SK-N-SH (cell line): ENCODE measurements around the gene PDE10A.
"Not testable (repeated sequence)": the region's sequence is repeated elsewhere in the genome, so short reads cannot be mapped to it uniquely, and the experiment has no call there.

Source experiments
- POLR2AphosphoS5 ChIP-seq: IDR thresholded peaks from 2 replicates; pipeline ENCODE4 v1.6.1; 2012; ENCODE audit warnings: low read depth, low read length
- USF2 ChIP-seq: fragments of 150-350 bp; IDR thresholded peaks from 2 replicates; pipeline ENCODE4 v1.6.1; 2017; ENCODE audit warnings: antibody characterized with exemption, low read length, low read depth, borderline replicate concordance
- TF ChIP-seq, protein P1 (sequence below): fragments of 200-600 bp; sonication (generic); IDR thresholded peaks from 2 replicates; pipeline ENCODE4 v1.6.1; 2017; ENCODE audit warnings: antibody characterized with exemption, mild to moderate bottlenecking, moderate library complexity

- TF ChIP-seq, protein P1, sequence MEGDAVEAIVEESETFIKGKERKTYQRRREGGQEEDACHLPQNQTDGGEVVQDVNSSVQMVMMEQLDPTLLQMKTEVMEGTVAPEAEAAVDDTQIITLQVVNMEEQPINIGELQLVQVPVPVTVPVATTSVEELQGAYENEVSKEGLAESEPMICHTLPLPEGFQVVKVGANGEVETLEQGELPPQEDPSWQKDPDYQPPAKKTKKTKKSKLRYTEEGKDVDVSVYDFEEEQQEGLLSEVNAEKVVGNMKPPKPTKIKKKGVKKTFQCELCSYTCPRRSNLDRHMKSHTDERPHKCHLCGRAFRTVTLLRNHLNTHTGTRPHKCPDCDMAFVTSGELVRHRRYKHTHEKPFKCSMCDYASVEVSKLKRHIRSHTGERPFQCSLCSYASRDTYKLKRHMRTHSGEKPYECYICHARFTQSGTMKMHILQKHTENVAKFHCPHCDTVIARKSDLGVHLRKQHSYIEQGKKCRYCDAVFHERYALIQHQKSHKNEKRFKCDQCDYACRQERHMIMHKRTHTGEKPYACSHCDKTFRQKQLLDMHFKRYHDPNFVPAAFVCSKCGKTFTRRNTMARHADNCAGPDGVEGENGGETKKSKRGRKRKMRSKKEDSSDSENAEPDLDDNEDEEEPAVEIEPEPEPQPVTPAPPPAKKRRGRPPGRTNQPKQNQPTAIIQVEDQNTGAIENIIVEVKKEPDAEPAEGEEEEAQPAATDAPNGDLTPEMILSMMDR: not testable (repeated sequence)
- not testable (repeated sequence) for TF ChIP-seq USF2, POLR2AphosphoS5
These were observed 162.7 kb downstream of the PDE10A start for GRCh38 chr6:165500214-165500907.
